EH (cell line): ENCODE measurements around the gene TSHZ2.

ENCODE experiments used
- DNase-seq: peaks from one replicate; pipeline ENCODE4 v3.0.0-alpha.2; 2015; ENCODE audit warnings: low read depth

The TSHZ2 gene

DNA sequence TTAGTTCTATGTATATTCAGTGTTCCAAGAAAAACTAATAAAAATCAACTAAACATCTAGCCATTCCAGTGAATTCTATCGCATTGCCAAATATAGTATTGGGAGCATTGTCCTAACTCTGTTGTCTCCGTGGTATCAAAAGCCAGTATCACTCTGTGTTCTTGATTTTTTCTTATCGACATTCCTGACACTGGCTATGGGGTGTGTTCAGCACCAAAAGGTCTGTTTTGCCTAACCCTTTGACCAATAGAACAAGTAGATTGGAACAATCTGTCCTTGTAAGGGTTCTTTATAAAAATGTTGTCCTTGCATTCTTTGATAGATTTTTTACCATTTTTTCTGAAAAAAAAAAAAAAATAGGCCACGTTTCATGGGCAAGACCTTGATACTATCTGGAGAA is 161.5 kb downstream of the TSHZ2 start:
- DNase-seq, result no peak

DNA sequence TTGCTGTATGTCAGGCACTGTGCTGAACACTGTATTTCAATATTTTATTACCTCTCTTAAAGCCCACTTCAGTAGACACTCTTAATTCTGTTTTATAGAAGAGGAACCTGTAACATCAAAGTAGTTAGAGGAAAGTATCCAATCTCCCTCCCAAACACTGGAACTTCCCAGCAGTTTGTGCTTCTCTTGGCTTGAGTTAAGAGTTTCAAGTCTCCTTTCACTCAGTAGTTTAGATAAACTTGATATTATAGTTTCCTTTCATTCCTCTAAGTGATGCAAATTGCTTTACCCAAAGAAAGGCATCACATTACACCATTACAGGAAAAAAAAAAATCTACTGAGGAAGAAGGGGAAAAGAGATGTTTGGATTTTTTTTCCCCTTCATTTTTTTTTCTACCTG is 164.3 kb downstream of the TSHZ2 start:
- DNase-seq, result no peak

DNA sequence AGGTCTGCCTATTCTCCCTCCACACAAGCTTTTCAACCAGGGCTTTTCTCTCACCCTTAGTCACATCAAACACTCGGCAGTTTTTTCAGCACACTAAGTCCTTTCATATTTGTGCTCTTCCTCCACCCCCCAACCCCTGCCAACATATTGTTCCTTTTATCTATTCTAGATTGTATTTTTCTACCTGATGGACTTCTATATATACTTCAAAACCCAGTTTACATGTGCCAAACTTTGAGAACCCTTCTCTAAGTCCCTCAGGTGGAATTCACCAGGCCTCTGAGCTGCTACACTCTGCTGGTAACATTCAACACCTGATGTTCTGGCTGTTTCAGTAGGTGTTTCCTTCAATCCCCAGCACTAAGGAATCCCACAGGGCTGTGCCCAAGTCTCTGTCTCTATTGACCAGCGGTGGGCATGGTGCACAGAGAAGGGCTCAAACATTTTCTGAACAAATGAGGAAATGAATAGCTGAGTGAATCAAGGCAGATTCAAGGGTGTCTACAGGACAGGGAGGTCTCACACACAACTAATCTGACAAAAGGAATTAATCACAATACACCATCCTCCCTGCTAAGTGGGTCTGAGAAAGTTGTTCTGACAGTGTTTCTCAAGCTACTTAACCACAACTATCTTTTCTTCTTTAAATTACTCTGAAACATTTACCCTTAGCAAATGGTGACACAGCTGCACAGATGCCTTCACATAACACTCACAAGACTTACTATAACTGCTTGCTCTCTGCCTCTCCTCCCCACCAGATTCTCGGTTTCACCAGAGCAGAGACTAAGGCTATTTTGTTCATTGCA is 166.5 kb downstream of the TSHZ2 start:
- no peak for DNase-seq

DNA sequence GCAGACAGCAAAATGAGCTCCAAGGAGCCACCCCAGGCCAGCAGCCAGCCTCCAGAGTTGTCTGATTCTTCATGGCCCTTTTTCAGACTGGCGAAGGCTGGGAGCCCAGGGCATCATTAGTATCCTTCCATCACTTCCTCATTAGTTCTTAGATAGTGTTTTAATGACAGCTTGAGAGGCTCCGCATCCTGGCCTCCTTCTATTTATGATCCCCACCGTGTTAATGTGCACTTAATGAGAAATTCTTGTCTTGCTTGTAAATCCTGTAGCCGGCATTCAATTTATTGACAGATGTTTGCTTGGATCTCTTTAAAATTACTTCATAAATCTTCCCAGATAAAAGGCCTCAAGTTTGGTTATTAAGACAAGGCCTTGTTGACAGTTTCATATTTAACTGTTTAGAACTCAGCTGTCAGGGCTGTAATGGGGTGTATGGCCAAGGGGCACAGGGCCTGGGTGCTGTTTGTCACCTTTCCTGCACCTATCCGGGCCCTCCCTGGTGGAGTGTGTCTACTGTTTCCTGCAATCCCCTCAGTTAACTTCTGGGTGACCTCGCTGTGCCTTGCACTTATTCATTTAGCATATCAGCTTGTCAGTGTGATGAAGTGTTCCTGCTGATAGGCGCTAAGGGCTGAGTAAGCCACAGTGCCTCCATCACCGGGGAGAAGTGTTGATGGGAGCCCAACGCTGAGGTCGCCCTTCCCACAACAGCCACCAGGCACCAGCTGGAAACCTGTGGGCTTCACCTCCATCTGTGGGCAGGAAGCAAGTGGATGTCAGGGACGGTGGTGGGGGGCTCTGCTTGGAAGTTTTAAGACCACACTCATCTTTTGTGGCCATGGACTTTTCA is 169.3 kb downstream of the TSHZ2 start:
- DNase-seq, result no peak

DNA sequence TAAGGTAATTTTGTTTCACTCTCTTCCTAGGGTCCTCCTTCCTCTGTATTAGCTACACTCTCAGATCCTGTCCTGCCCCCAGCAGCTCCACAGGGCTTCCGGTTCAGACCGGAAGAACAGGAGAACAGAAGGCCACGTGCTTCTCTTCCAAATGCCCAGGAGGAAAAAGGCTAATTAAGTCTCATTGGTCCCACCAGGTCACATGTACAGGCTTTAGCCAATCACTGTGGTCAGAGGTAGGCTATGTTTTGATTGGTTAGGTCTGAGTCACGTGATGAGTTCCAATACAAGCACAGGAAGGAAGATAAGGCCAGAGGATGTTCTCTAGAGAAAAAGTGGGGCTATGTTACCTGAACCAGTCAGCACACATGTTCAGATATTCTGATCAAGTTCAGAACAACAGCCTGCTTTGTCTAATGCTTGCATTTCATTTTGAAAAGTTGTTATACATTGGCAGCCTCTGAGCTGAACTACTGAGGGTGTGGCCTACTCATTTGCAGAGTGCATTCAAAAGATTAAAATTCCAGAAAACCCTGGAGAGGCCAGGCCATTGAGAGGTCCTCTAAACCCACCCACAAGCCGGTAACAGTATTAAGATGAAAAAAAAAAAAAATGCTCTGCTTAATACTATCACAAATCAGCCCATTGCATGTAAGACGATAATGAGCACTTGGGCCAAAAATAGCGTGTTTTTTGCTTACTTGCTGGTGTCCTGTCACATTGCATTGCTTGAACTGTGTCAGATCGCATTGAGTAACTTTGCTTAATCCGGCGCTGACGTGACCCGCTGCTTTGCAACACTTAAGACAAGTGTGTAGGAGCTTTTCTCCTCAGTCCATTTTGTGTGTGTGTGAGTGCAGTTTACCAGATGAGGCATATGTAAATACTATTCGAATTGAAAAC is 170.3 kb downstream of the TSHZ2 start:
- no peak for DNase-seq

DNA sequence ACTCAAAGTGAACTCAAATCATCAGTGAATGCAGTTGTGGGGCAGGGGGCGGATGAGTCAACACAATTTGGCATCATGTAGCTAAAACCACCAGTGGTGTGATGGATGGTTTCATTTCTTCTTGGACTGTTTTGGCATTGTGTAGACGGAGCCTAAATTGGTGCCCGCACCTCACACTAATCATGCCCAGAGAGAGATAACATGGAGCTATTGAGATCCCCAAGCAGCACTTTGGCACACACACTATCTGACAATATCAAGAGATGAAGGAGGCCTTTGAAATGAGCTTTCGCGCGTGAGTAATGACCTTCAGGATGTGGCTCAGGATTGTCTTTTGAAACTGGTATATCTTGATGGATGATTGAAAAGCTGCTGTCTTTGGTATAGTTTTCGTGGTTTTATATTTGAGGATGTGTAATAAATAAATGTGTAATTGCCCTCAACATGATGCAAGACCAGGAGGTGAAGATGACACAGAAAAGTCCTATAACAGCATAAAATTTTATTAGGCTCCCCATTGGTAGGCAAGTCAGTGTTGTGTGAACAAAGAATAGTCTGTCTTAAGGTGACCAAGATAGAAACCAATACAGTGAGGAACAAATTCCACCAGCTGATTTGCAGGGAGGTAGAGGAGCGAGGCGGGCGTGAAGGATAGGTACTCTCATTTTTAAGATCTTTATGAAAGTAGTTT is 174.2 kb downstream of the TSHZ2 start:
- DNase-seq, result no peak

DNA sequence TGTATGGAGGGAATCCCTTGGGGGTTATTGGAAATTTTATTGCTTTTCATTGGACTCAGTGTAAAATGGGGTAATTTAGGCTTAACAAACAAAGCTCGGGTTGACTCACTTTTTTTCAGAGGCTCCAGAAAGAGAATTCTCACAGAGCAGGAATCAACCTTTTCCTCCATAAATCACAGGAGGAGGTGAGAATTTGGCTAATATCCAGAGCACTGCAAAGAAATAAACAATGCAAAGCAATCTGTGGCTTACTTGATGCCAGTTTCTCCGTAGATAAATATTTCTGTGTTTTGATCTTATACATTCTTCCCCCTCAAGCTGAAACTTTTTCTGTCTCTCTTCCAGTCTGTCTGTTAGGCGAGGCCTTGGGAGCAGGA is 176.6 kb downstream of the TSHZ2 start:
- no peak for DNase-seq

DNA sequence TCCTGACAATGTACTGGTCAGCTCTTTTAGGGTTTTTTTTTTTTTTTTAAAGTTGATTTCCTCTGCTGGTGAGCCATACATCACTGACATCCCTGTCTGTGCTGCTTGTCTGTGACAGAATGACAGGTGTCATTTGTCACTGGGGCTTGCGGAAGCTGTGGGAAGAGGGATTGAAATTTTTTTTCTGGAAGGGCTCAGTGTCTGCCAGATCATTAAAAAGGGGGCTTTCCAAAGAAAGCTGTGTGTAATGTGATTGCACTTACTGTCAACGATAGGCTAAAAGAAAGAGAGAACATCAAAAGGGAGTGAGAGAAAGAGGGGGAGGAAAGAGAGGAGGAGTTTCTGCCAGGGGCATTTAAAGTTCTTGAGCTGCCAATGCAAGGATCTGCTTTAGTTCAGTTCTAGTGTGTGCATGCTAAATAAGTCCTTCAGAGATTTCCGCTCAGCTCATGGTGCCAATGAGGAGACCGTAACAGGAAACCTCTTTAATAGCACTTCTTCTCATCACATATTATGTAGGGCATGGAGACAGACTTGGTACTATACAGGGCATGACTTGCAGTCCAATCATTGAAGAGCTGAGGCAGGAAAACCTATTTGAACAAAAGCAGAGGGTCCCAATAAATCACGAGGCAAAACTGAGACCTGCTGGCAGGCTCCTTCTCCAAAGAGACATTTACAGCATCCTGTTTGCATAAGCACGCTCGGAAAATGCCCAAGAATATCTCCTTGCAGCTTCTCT is 177.2 kb downstream of the TSHZ2 start:
- no peak for DNase-seq

DNA sequence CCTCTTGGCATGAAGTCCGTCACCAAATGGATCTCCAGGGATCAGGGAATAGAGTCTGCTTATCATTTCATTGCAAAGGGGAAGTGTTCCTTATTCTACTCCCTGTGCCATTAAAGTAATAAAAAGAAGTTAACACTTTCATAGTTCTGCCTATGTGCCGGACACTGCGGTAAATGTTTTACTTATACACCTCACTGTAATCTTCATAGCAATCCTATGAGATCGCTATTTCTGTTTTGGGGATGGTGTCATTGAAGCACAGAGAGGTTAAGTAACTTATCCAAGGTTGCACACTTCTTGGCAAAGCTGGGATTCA is 177.7 kb downstream of the TSHZ2 start:
- no peak for DNase-seq

DNA sequence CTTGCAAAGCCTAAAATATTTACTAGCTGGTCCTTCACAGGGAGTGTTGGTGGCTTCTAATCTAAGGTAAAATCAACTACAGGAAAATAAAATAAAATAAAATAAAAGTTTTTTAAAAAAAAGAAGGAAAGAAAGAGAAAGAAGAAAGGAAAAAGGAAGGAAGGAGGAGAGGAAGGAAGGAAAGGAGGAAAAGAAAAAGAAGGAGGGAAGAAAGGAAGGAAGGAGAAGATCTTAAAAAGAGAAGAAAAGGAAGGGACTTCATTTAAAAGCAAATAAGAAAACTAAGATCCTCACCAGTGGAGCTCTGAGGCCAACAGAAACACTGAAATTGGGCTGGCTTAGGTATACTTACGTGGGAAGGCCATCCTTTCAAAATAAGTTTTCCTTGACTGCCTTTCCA is 178.4 kb downstream of the TSHZ2 start:
- DNase-seq, result no peak

DNA sequence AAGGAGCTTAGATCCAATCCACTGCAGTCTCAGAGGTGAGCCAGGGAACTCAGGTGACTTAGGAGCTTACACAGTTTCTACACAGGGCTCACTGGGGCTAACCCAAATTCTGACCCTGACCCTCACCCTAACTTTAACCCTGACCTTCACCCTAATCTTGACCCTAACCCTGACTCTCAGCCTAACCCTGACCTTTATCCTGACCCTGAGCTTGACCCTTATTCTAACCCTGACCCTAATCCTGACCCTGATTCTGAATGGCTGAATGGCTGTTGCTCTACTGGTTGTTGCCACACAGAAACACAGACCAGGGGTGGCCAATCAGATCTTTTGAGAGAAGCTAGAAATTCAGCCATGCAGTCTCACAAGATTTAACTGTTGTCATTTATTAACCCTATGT is 180.1 kb downstream of the TSHZ2 start:
- no peak for DNase-seq

DNA sequence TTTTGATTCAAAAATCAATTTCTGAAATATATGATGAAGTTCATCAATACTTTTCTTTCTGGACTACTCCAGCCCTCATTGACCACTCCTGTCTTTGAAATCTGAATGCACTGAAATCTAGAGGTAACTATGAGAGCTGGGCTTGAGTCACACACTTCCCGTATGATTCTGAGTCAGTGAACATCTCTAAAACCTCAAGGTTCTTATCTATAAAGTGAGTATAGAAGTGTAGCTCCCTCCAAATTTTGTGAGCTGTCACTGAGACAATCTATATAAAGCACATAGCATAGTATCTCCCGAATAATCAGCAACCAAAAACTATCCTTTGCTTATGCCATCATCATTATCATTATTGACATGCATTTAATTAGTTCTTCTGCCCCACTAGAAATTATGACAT is 182.4 kb downstream of the TSHZ2 start:
- DNase-seq, result no peak

DNA sequence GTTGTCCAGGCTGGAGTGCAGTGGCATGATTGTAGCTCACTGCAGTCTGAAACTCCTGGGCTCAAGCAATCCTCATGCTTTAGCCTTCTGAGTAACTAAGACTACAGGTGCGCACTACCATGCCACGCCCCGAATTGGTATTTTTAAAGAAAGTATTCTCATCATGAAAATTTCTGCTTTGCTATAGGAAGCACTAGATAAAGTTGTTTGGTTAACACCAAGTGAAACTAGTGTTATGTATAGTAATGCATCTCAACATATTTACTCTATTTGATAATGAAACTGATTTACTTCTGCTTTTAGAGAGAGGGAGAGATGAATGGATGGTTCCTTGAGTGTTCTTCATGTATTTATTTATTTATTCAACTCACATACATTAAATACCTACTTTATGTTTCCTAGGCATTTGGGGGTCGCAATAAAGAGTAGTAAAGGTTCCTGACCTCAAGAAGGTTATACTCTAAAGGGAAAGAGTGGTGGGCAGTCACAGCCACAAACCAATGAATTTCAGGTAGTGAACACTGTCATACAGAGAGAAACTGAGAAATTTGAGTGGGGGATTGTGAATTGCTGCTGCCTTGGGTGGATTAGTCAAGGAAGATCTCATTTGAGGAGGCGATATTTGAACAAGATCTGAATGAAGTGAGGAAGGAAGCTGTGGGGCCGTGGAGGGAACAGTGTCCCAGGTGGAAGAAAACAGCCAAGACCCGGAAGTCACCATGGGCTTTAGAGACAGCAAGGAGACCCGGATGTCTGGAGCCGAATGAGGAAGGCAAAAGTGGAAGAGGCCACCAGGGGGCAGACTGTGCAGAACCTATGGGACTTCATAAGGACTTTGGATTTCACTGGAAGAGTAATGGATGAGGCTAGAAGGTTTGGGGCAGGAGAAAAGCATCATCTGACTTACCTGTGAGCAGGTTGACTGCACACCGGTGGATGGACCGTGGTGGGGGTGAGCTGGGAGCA is 185.6 kb downstream of the TSHZ2 start:
- peak; percentile 62 for DNase-seq

DNA sequence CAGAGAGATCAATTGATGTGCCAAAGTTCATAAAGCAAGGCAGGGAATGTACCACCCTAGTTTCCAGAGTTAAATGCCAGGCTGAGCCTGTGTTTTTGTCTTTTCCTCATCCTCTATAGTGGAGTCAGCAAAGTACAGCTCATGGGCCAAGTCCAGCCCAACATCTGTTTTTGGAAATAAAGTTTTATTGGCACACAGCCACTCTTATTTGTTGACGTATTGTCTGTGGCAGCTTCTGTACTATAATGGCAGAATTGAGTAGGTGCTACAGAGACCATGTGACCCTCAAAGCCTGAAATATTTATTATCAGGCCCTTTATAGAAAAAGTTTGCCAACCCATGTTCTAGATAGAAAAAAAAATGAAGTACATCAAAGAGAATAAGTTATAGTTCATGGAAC is 187.0 kb downstream of the TSHZ2 start:
- no peak for DNase-seq

DNA sequence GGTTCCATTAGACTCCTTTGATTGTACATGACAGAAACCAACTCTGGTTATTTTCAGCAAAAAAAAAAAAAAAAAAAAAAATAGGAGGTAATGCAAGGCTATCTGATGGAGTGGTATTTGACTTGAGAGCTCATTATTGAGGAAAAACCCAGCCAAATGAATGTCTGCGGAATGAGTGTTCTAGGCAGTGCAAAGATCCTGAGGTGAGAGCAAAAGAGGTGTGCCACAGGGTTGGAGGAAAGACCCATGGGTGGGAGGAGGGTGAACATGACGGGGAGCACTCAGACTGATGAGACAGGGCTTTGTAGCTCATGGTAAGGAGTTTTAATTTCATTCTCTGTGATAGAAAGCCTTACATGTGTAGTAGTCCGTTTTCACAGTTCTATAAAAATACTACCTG is 188.9 kb downstream of the TSHZ2 start:
- DNase-seq, result no peak

DNA sequence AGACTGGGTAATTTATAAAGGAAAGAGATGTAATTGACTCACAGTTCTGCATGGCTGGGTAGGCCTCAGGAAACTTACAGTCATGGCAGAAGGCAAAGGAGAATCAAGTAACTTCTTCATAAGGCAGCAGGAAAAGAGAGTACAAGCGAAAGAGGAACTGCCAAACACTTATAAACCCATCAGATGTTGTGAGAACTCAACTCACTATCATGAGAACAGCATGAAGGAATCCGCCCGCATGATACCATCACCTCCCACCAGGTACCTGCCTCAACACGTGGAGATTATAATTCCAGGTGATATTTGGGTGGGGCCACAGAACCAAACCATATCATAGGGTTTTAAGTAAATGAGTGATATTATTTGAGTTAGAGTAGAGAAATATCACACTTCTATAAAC is 189.3 kb downstream of the TSHZ2 start:
- DNase-seq, result no peak

DNA sequence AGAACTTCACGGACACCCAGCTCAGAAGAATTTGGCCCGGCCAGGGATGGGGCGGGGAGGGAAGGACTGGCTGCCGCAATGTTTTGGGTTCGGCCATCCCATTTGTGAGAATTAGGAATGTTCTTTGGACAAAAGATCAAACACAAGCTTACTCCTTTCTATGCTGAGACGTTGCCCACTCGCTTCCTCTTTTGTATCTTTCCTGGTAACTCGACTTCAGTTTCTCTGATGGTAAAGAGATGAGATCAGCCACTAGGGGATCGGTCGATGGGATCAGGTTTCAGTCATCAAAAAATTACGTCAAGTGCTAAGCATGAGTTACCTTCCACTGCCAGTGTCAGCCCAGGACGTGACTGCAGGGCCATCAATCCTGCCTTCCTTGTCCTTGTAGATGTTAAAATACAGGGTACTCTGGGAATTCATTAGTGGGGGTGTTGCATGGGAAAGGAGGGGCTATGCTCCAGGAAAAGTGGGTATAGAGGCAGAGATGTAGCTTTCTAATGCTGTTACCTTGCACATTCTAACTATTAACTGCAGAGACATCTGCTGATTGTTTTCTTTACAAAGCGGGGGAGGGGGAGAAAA is 190.2 kb downstream of the TSHZ2 start:
- DNase-seq, result peak; percentile 41

DNA sequence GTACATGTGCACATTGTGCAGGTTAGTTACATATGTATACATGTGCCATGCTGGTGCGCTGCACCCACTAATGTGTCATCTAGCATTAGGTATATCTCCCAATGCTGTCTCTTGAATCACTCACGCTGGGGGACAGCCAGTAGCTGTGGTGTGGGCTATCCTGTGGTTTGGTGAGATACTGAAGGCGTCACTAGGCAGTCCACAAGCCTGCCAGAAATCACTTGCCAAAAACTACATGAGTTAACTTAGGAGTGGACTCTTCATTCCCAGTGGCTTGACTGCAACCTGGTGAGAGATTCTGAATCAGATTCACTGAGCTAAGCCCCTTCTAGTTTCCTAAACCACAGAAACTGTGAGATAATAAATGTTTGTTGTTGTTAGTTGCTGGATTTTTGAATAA is 191.3 kb downstream of the TSHZ2 start:
- no peak for DNase-seq

DNA sequence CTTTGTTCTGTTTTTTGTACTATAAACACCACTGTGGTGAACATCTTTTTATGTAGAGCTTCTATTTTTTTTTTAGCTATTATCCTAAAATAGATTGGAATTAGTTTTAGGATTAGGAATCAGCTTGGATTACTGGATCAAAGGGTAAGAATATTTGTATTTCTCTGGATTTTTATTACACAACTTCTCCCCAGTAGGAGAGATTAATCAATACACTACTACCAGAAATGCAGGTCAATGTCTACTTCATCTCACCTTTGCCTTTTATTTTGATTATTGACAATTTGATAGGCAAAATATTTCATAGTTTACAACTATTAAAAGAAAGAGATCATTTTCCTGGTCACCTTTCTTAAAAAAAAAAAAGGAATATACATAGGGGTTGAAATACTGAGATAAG is 191.9 kb downstream of the TSHZ2 start:
- DNase-seq, result no peak

DNA sequence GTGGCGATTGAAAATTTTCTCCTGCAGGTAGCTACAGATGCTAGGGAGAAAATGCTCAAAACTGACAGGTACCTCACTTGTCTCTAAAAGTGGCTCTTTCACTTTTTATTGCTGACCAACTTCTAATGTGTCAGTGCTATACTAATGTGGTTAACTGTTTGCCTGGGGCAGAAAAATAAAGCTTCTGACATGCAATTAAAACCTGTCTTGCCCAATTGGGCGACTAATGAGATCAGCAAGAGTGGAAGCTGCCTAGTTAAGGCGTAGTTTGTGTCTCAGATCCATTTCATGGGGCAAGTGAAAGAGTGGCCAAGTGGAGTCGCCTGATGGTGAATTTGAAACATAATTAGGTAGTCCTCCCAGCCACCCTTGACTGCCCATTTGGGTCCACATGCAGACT is 193.3 kb downstream of the TSHZ2 start:
- no peak for DNase-seq
